Measurements from ENCODE around the gene TEDC2.
"Not testable (repeated sequence)": the region's sequence is repeated elsewhere in the genome, so short reads cannot be mapped to it uniquely, and the experiment has no call there.

TEDC2 gene

DNA sequence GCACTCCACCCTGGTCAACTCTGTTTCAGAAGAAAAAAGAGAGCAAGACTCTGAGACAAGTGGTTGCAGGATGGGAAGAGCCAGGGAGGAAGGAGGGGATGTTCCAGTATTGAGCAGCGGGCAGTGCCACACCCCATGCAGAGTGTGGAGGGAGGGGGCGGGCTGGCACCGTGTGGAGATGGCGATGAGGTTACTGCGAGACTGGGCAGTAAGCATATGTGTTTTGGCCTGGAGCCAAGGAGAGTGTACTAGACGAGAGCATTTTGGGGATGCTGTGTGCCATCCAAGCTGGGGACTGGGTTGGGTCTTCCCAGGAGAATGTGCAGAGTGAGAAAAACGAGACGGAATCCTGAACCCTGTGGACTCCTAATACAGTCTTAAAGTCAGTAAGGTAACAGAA lies 18.4 kb downstream of the TEDC2 start:
- no peak for DNase-seq

DNA sequence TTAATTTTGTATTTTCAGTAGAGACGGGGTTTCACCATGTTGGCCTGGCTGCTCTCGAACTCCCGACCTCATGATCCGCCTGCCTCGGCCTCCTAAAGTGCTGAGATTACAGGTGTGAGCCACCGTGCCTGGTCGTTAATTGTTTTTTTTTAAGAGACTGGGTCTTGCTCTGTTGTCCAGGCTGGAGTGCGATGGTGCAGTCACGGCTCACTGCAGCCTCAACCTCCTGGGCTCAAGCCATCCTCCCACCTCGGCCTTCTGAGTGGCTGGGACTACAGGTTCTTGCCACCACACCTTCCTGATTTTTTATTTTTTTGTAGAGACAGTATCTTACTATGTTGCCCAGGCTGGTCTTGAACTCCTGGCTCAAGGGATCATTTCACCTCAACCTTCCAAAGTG lies 20.1 kb downstream of the TEDC2 start:
- not testable (repeated sequence) for DNase-seq

- DNase-seq: no peak
Measured at GRCh38 chr16:2480948-2481347, 21.0 kb downstream of the TEDC2 start.

GRCh38 chr16:2481676-2482075 lies 21.8 kb downstream of the TEDC2 start:
- no peak for DNase-seq

GRCh38 chr16:2482249-2482648 lies 22.3 kb downstream of the TEDC2 start:
- no peak for DNase-seq

DNA sequence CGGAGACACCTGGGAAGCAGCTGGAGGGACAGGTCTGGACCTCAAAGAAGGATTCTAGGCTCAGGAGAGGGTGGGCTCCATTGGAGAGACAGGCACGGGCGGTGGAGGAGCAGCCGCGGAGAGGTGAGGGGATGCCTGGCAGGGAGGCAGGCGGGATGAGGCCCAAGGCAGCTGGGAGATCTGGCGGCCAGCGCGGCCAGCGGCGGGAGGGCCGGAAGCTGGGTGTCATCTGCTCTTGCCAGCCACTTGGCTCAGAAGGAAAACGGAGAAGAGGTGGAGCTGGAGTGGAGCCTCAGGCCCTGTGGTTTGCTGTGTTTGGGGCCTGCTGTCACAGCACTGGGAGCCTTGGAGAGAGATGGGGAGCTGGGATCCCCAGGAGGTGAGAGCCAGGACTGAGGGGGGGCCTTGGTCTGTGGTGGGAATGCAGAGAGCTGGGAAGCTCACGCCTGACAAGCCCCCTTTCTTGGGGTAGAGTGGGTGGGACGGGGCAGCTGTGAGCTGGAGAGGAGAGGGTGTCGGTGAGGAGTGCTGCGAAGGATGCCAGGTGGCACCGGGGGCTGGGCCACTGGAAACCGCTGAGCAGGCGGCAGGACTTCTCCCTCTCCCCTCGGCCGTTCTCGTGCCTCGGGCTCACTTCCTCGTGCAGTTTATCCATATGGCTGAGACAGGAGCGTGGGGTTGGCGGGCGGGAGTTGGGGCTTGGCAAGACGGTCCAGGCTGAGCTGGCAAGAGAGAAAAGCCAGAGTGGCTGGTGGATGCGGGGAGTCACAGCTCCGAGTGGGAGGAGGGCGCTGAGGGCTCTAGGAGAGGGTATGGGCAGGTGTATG lies 23.0 kb downstream of the TEDC2 start:
- peak; percentile 31 for DNase-seq

DNA sequence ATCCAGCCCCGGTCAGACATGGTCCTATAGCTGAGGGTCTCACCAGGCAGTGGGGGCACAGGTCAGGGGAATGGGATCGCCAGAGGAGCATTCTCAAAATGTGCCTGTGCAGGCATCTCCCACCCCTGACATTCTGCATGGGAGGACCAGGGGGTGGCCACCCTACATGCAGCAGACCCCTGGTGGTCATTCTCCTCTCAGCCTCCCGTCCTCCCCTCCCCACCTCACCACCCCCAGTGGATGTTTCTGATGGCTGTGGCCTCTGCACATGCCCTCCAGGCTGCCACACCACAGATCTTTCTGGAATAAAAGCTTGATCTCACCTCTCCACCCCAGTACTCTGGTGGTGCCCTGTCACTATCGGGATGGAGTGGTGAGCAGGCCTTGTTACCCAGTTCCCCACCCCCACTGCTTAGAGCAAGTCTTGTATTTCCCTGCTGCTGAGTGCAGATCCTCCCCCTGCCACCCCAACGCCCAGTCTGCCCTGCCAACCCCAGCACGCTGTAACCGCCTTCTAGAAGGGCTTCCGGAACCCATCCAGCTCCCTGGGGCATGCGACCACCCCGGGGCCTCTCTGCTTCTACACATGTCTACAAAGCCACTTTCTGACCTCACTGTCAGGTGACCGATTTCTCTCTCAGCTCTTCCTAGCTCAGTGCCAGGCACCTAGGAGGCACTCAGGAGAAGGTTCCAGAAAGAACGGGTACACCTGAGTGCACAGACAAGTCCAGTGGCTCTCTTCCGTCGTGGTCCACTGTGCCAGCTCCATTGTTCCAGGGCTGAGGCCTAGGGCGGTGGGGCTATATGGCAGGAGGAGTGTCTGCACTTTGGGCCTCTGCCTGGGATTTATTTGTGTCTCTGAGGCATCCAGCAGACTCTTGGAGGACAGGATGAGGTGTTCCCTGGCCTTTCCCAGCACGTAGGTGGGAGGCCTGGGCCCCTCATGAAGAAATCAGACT lies 24.3 kb downstream of the TEDC2 start:
- DNase-seq: no peak

DNA sequence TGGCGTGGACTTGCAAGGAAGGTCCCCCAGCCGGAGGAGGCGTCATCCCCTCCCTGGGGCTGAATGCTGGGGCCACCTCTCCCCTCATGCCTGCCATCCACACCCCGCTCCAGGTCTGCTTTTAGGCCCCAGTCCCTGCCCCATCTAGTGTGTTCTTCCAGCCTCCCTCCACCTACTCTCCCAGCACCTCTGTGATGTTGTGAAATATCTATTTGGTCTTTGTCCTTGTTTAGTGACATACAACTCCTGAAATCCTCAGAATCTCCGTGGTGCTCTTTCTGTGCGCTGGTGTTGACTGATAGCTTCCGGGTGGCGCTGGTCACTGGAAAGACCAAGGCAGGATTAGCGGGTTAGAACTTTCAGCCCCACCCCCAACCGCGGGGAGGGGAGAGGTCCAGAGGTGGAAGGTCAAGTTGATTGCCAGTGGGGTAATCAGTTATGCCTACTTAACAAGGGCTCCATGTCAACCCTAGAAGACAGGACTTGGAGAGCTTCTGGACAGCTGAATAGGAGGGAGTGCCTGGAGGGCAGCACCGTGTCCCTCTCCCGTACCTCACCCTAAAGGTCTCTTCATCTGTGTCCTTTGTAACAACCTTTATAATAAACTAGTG lies 25.1 kb downstream of the TEDC2 start:
- DNase-seq: no peak

- no peak for DNase-seq
Measured at GRCh38 chr16:2485811-2486507, 26.1 kb downstream of the TEDC2 start.

DNA sequence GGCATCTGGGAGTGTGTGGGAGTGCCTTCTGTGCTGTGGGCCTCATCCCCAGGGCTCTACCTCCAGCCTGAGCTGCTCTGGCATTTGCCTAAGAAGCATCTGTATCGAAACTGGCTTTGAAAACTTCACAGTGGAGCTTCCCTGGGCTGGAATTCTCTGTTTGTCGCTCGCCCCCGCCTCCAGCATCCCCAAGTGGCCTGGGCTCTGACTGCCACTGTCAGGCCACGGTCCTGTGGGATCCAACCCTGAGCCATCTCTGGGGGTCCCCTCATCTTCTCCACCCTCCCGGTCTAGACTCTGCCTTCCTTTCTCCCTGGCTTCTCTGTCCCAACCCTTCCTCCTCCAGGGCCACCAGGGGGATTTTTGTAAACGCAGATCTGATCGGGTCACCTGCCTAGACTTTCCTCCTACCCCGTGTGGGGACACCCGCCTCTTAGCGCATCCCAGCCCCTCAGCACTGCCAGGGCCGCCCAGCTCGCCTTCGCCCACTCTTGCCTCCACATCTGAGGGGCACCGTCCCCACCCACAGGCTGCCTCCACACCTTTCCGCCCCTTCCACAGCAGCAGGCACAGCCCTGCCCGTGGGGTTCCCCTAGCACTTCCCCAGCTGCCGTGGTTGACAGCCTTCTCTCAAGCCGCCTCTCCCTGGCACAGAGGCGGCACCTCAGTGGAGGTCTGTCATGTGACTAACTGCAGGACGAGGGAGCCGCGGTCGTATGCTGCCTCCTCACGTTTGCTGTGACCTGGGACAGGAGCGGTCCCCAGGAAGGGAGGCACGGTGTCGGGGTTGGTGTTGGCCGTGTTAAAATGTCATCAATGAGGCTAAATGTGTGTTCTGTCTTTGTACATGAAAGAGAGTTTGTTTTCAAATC lies 27.0 kb downstream of the TEDC2 start:
- DNase-seq: no peak

- DNase-seq: no peak
Measured at GRCh38 chr16:2487517-2487842, 27.6 kb downstream of the TEDC2 start.

DNA sequence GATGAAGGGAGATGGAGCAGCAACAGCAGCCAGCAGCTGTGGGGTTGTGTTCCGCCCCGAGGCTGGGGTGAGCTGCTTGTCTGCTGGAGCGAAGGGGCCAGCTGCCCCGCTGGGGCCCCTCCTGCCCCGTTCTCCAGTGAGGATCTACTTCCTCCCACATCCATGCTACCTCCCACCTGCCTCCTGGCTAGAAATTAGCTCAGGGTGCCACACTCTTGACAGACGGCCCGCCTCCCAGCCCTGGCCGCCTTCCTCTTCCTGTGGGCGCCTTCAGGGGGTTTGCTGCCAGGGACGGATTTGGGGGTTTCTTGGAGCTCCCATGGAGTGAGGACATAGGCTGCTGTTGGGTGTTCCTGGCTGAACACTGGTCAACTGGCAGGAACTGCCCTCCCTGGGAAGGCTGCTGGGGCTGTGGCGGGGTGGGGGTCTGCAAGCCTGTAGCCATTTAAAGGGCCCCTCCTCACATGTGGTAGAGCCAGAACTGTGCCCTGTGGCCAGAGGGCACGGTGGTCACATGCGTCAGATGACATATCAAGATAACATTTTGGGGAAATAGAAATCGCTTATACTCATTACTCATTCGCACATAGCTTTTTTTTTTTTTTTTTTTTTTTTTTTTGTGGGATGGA lies 28.1 kb downstream of the TEDC2 start:
- peak; percentile 82 for DNase-seq

GRCh38 chr16:2489581-2489980 lies 29.7 kb downstream of the TEDC2 start:
- no peak for DNase-seq

DNA sequence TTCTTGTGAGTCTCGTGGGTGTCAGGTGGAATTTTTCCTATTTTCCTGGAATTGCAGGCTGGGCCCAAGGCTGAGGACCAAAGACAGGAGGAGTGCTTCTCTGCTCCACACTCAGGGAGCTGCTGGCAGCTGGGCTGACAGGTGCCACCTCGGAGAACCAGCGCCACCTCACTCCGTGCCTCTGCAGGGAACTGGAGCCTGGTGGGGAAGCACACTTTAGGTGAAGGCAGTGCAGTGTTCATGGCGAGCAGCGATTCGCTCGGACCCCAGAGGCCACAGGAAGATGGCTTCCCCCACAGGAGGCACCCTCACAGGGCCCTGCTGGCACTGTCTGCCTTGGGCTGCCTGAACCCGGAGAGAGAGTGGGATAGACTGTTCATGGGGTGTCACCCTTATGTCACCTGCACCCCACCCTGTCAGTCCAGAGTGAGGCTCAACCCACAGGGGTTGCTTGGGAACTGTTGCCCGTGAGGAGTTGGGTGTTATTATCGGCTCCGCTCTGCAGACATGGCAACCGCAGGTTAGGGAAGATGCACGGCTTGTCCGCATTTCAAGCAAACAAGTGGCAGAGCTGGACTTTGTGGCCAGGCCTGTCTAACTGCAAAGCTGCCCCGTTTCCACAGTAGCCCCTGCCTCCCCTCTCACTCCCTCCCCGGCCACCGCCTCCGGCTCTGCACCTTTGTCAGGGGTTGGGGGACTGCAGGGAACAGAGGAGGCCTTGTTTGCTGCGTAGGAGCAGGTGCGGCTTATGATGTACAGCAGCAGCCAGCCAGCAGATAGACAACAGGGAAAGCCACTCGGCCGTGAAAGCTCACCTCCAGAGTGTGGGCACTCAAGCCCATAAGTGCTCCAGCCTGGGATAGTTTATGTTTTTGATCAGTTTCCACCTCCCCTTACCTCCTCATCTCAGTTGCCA lies 30.5 kb downstream of the TEDC2 start:
- DNase-seq: no peak

GRCh38 chr16:2492292-2492691 lies 32.4 kb downstream of the TEDC2 start:
- no peak for DNase-seq

DNA sequence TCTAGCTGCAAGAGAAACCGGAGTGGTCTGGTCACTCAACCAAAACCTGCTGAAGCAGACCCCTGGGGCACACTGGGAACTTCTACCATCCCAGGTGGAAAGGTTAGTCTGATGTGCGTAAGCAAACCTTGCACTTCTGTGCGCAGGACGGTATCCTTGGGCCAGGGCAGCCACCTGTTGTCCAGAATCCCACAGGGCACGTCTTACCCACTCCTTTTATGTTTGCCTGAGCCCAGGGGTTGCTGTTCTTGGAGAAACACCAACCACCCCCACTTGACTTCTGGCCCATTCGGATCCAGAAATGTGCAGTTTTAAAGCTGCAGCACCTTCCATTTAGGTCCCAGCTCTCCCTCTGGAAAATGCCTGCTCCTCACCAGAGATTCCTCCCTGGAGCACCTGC lies 33.7 kb downstream of the TEDC2 start:
- DNase-seq: no peak

DNA sequence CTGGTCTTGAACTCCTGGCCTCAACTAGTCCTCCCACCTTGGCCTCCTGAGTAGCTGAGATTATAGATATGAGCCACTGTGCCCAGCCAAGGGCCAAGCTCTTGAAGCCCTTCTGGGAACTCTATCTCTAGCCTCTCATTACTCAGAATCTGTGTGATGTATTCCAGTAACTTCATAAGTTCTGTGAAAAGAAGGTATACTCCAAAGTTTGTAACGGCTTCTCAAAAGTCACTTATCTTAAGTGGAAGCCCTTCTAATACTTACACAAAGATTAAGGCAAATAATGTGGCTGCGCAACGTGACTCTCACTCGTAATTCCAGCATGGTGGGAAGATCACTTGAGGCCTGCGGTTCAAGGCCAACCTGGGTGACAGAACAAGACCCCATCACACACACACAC lies 34.7 kb downstream of the TEDC2 start:
- no peak for DNase-seq

DNA sequence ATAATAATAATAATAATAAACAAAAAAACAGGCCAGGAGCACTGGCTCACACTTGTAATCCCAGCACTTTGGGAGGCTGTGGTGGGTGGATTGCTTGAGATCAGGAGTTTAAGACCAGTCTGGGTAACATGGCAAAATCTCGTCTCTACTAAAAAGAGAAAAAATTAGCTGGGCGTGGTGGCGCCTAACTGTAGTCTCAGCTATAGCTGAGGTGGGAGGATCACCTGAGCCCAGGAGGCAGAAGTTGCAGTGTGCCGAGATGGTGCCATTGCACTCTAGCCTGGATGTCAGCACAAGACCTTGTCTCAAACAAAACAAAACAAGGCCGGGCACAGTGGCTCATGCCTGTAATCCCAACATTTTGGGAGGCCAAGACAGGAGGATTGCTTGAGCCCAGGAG lies 35.1 kb downstream of the TEDC2 start:
- DNase-seq: no peak

GRCh38 chr16:2496223-2497115 lies 36.6 kb downstream of the TEDC2 start:
- DNase-seq: no peak
